Cardiac muscle cell (in vitro differentiated cells and primary cell): ENCODE results near the gene SLC38A7. TPM values are rescaled to one million over a fixed set of nuclear protein-coding genes. Genes with fewer than 3 reads are reported as not detected.

Experiments
- DNase-seq, 2 donors: peaks; one replicate each; pipeline versions ENCODE4 v3.0.0 to v3.0.0-alpha.2; 2010 to 2017; ENCODE audit warnings: low read depth in 1 of 2, low spot score in 1 of 2
- H3K27ac ChIP-seq: fragments of 200-600 bp; sonication (generic); 2 replicates; pipeline ENCODE4 v1.5.1; 2016
- H3K27me3 ChIP-seq: fragments of 200-600 bp; sonication (generic); 2 replicates; pipeline ENCODE4 v1.6.0; 2016; ENCODE audit warnings: control low read depth
- H3K36me3 ChIP-seq: fragments of 200-600 bp; sonication (generic); 2 replicates; pipeline ENCODE4 v1.5.1; 2016; ENCODE audit warnings: control low read depth
- H3K4me1 ChIP-seq: fragments of 200-600 bp; sonication (generic); 2 replicates; pipeline ENCODE4 v1.8.1; 2017; ENCODE audit warnings: low read depth, mild to moderate bottlenecking, mixed run types
- H3K4me3 ChIP-seq: fragments of 200-600 bp; sonication (generic); 2 replicates; pipeline ENCODE4 v1.5.1; 2016; ENCODE audit warnings: mild to moderate bottlenecking
- H3K9me3 ChIP-seq: fragments of 200-600 bp; sonication (generic); 2 replicates; pipeline ENCODE4 v1.5.1; 2017; ENCODE audit warnings: low read depth, mild to moderate bottlenecking, control low read depth
- CTCF ChIP-seq: IDR thresholded peaks from 2 replicates; pipeline ENCODE4 v1.5.1; 2012; ENCODE audit warnings: low read depth, mild to moderate bottlenecking, low read length
- polyA plus RNA-seq: library from polyadenylated mRNA; unstranded; fragments of >200 nt; fragmentation: Nextera tagmentation; extraction: Ambion mirVana; gene quantifications from 2 replicates; pipeline ENCODE4 v1.2.1, GENCODE V29; 2016
- total RNA-seq: library from RNA; depleted of rRNA; stranded (reverse); fragments of >200 nt; gene quantifications from 2 replicates; pipeline ENCODE4 v1.2.3, GENCODE V29; 2016

SLC38A7 gene
- 12.2 and 14.5 TPM in 2 replicates for total RNA-seq
- 11.9 and 22.4 TPM in 2 replicates for polyA plus RNA-seq

GRCh38 chr16:58684354-58685083 lies at the start of gene SLC38A7:
Gene SLC38A7 (minus strand): TSS chr16:58684770. CDS start chr16:58680126, 4,644 bp downstream.
- no peaks in the 10 kb centered on the region for H3K36me3 ChIP-seq
- peak within 1 kb of the TSS; percentile 77 for H3K4me3 ChIP-seq
- H3K27me3 ChIP-seq: no peaks in the 10 kb centered on the region
- peaks cover 6% of the 10 kb centered on the region for H3K4me1 ChIP-seq
- peak; percentile 88 for DNase-seq
- no peaks in the 10 kb centered on the region for H3K9me3 ChIP-seq
- H3K27ac ChIP-seq: peak within 1 kb of the TSS; percentile 77
- TF ChIP-seq CTCF: no peak

- Histone ChIP-seq H3K4me3 (peak within 1 kb of the TSS; percentile 84), H3K27ac (peak within 1 kb of the TSS; percentile 38), H3K4me1 (peaks cover 18% of the 10 kb centered on the region), H3K9me3 (no peaks in the 10 kb centered on the region), H3K27me3 (no peaks in the 10 kb centered on the region), H3K36me3 (no peaks in the 10 kb centered on the region)
- TF ChIP-seq CTCF: peak; percentile 93
- peak; percentile 90 to 91 for DNase-seq
Observed at GRCh38 chr16:58733671-58734458, 49.3 kb upstream of the SLC38A7 start, which contains the start of gene GOT2. Gene GOT2 (minus strand): TSS chr16:58734316. CDS start chr16:58734228, 88 bp downstream.

GRCh38 chr16:58733248-58733670 lies 48.7 kb upstream of the SLC38A7 start:
- Histone ChIP-seq H3K27ac (peak overlapping the region; percentile 38), H3K4me1 (peaks cover 19% of the 10 kb centered on the region), H3K9me3 (no peaks in the 10 kb centered on the region), H3K27me3 (no peaks in the 10 kb centered on the region), H3K36me3 (no peaks in the 10 kb centered on the region), H3K4me3 (peak overlapping the region; percentile 84)
- DNase-seq: peak in 1 of 2 donors; percentile 22
- no peak for TF ChIP-seq CTCF

GRCh38 chr16:58732545-58733247 lies 48.1 kb upstream of the SLC38A7 start:
- H3K36me3 ChIP-seq: no peaks in the 10 kb centered on the region
- DNase-seq: peak in 1 of 2 donors; percentile 31
- peak overlapping the region; percentile 38 for H3K27ac ChIP-seq
- peak overlapping the region; percentile 84 for H3K4me3 ChIP-seq
- H3K9me3 ChIP-seq: no peaks in the 10 kb centered on the region
- H3K4me1 ChIP-seq: peaks cover 19% of the 10 kb centered on the region
- TF ChIP-seq CTCF: no peak
- H3K27me3 ChIP-seq: no peaks in the 10 kb centered on the region

- Histone ChIP-seq H3K27ac (no peak overlapping the region), H3K9me3 (no peaks in the 10 kb centered on the region), H3K36me3 (no peaks in the 10 kb centered on the region), H3K4me1 (peaks cover 19% of the 10 kb centered on the region), H3K27me3 (no peaks in the 10 kb centered on the region), H3K4me3 (no peak overlapping the region)
- no peak for DNase-seq
- TF ChIP-seq CTCF: no peak
Observed at GRCh38 chr16:58730724-58731370, 46.3 kb upstream of the SLC38A7 start.
